Esophagus muscularis mucosa (tissue), 4 donors: ENCODE measurements around the gene CNKSR2.

Experiments
- CTCF ChIP-seq, 3 experiments: fragments of 200-600 bp in 2 of 3; fragments of 450-650 bp in 1 of 3; sonication (generic) in 2 of 3; IDR thresholded peaks; one replicate each; pipeline ENCODE4 v1.5.1; 2017 to 2019; ENCODE audit warnings: antibody characterized with exemption in 3 of 3, mild to moderate bottlenecking in 2 of 3, moderate library complexity in 1 of 3
- EP300 ChIP-seq: sonication (generic); formaldehyde crosslinking; IDR thresholded peaks from one replicate; pipeline ENCODE4 v1.6.1; 2017; ENCODE audit warnings: antibody characterized with exemption
- POLR2A ChIP-seq: fragments of 450-650 bp; IDR thresholded peaks from one replicate; pipeline ENCODE4 v1.6.1; 2017; ENCODE audit warnings: antibody characterized with exemption, moderate library complexity, mild to moderate bottlenecking, low read depth
- POLR2AphosphoS5 ChIP-seq, 2 donors: sonication (generic); formaldehyde crosslinking; IDR thresholded peaks; one replicate each; pipeline ENCODE4 v1.6.1; 2017; ENCODE audit warnings: antibody characterized with exemption in 2 of 2

DNA sequence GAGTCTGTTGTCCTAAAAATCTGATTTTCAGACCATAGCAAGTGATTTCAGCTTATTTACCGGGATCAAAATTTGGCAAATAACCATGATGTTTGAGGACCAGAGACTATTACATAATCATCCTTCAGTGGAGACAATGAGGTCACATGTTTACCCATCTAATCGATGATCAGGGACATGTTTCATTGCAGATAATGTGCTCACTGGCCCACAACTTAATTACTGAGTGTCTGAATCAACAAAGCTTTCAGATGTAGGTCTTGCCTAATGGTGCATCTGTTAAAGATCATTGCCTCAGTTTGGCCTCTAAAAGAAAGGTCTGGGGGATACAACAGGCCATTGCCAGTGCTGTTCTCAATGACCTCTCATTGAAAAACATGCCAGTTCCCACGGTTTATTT, 326.7 kb downstream of the CNKSR2 start:
- TF ChIP-seq CTCF (IDR thresholded peaks at IDR 0.05) = no peak
- TF ChIP-seq POLR2AphosphoS5 (IDR thresholded peaks at IDR 0.05) = no peak
- no peak for TF ChIP-seq POLR2A
- no peak for TF ChIP-seq EP300
